A673 (cell line): ENCODE results near the gene PRAC2.

ENCODE experiments used
- CTCF ChIP-seq: fragments of 300-800, 200-600 bp; sonication (generic); conservative IDR thresholded peaks from 2 replicates; pipeline ENCODE4 v1.5.1; 2017; ENCODE audit warnings: low read depth, mild to moderate bottlenecking, antibody characterized with exemption, low read length, moderate library complexity, mixed read lengths
- EZH2 ChIP-seq: fragments of 200-600 bp; sonication (generic); IDR thresholded peaks from 2 replicates; pipeline ENCODE4 v1.6.1; 2017; ENCODE audit warnings: borderline replicate concordance, low read depth, mild to moderate bottlenecking, mixed read lengths, antibody characterized with exemption, low read length; ENCODE audit not compliant: poor library complexity, severe bottlenecking

GRCh38 chr17:48740537-48740936, 17.6 kb downstream of the PRAC2 start:
- TF ChIP-seq EZH2 (no peak), CTCF (no peak)
